ENCODE measurements around the gene ISCU.

DNA sequence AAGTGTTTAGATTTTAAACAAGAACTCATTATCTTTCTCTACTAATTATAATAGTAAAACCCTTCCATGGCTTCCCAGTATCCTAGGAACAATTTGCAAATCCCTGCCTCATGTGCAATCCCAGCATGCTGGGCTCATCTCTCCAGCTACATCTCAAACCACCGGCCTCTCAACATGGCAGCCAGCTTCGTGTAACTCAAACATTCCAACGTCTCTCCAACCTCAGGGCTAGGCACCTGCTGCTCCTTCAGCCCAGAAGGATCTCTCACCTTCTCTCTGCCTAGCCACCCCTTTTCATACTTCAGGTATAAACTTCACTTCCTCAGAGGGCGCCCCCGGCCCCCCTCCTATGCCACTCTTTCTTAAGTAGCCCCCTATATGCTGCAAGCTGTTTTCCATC, 8.6 kb upstream of the ISCU start:
- TF ChIP-seq RXRA (IDR thresholded peaks at IDR 0.05; ENCODE audit: borderline replicate concordance, low read depth) = no peak
- TF ChIP-seq, protein P1, sequence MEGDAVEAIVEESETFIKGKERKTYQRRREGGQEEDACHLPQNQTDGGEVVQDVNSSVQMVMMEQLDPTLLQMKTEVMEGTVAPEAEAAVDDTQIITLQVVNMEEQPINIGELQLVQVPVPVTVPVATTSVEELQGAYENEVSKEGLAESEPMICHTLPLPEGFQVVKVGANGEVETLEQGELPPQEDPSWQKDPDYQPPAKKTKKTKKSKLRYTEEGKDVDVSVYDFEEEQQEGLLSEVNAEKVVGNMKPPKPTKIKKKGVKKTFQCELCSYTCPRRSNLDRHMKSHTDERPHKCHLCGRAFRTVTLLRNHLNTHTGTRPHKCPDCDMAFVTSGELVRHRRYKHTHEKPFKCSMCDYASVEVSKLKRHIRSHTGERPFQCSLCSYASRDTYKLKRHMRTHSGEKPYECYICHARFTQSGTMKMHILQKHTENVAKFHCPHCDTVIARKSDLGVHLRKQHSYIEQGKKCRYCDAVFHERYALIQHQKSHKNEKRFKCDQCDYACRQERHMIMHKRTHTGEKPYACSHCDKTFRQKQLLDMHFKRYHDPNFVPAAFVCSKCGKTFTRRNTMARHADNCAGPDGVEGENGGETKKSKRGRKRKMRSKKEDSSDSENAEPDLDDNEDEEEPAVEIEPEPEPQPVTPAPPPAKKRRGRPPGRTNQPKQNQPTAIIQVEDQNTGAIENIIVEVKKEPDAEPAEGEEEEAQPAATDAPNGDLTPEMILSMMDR (IDR thresholded peaks at IDR 0.05) = no peak
- no peak for TF ChIP-seq FOSL2 (IDR thresholded peaks at IDR 0.05; ENCODE audit: borderline replicate concordance, low read depth)
- TF ChIP-seq EP300 (IDR thresholded peaks at IDR 0.05; ENCODE audit: borderline replicate concordance in 1 of 2, low read depth in 1 of 2, low read length in 1 of 2) = no peak
- TF ChIP-seq, protein P2, sequence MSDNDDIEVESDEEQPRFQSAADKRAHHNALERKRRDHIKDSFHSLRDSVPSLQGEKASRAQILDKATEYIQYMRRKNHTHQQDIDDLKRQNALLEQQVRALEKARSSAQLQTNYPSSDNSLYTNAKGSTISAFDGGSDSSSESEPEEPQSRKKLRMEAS (IDR thresholded peaks at IDR 0.05; ENCODE audit: low read depth) = no peak
- no peak for TF ChIP-seq SMC3 (IDR thresholded peaks at IDR 0.05; ENCODE audit: low read depth, low read length)
- no peak for TF ChIP-seq RCOR1 (IDR thresholded peaks at IDR 0.05; ENCODE audit: low read length)
- TF ChIP-seq JUND (IDR thresholded peaks at IDR 0.05) = no peak
- no peak for TF ChIP-seq SIN3A (IDR thresholded peaks at IDR 0.05; ENCODE audit: borderline replicate concordance, low read depth, low read length)

Data from SK-N-SH (cell line).